GM18867 (cell line): ENCODE measurements around the gene ADCY7.

Experiments
- ATAC-seq: cut with Tn5 transposase; IDR thresholded peaks from one replicate; pipeline ENCODE4 v1.9.1; 2021; ENCODE audit warnings: mild to moderate bottlenecking, moderate library complexity; ENCODE audit not compliant: unreplicated experiment

The ADCY7 gene

DNA sequence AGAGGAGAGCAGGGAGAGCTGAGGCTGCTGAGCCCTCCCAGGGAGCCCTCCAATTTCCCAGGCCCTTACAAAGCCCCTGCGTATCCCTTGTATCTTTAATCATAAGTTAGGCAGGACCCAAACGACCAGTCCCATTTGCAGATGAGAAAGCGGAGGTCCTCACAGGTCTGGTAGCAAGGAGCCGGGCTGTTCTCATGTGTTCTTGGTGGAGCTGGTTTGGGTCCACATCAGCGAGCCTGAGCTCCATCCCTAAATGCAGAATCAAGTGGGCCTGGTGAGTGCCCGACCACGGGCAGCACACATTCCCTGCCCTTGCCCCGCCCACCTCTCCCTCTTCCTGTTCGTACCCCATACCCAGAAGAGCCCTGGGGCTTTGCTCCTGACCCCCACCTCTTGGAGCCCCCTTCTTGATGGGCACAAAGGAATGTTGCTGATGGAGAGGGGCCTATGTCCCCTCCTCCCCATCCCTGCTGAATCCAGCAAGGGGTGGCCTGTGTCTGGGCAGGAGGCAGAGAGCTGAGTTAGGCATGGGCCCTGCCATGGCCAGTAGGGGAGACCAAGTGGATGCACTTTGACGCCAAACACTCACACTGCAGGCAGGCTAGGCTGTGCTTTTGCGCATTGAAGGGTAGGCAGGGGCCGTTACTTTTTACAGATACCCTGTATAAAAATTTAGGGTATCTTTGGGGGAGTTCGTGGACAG lies 18.3 kb upstream of the ADCY7 start:
- no peak for ATAC-seq

DNA sequence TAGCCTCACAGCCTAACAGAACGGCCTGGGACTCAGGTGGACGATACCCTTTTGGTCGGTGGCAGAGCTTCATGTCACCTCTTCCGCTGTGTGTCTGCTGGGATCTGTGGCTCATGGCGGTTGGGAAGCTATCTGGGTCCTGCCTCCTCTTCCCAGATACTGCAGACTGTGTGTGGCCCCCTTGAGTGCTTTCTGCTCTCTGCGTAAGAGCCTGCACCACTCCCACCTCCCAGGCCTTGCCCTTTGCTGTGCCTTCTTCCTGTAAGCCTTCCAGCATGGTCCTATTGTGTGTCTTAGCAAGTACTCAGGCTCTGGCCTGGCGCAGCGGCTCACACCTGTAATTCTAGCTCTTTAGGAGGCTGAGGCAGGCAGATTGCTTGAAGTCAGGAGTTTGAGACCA lies 17.5 kb upstream of the ADCY7 start:
- ATAC-seq = no peak

DNA sequence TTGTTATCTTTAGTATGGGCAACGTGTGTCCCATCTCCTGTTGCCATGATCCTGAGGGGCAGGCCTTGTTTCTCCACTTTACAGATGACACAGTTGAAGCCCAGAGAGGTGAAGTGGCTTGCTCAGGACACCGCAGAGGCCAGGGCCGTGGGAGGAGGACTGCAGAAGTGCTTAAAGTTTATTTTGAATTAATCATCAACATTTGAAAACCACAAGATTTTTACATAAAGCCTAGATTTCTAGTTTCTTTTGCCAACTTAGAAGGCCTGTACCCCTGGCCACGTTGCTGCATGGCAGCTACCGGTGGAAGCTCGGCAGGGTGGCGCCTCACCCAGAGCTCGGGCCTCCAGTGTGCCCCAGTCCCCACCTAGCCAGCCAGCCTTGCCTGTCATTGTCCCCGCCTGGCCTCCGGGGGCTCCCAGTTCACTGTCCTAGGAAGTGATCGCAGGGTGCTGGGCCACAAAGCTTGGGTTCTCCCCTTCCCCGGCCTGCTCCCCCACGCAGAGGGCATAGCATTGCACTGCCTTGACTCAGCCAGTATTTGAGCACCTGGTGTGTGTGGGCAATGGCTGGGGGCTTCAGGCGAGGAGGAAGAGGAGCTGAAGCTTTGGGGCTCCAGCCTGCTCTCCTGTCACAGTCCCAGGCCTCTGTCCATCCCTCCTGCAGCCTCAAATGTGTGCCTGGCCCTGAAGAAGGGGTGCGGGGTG lies 14.8 kb upstream of the ADCY7 start:
- no peak for ATAC-seq

DNA sequence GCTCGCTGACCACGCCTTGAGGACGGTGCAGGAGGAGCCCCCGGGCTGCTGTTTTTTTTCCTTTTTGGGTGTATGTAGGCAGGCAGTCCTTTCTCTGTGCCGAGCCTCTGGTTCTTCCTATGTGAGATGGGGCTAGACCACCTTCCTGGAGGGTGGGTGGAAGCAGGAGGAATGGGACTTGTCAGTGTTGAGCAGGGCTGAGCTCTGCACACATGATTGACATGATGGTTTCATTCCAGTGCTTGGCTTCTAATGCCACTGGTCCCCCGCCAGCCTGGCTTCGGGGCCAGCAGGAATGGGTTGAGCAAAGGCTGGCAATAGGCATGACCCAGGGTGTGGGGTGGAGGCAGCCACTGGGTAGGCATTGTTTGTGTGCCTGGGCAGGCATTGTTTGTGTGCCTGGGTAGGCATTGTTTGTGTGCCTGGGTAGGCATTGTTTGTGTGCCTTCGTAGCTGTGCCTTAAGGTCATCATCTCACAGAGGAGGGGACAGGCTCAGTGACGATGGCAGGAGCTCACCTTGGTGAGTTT lies 14.2 kb upstream of the ADCY7 start:
- no peak for ATAC-seq

DNA sequence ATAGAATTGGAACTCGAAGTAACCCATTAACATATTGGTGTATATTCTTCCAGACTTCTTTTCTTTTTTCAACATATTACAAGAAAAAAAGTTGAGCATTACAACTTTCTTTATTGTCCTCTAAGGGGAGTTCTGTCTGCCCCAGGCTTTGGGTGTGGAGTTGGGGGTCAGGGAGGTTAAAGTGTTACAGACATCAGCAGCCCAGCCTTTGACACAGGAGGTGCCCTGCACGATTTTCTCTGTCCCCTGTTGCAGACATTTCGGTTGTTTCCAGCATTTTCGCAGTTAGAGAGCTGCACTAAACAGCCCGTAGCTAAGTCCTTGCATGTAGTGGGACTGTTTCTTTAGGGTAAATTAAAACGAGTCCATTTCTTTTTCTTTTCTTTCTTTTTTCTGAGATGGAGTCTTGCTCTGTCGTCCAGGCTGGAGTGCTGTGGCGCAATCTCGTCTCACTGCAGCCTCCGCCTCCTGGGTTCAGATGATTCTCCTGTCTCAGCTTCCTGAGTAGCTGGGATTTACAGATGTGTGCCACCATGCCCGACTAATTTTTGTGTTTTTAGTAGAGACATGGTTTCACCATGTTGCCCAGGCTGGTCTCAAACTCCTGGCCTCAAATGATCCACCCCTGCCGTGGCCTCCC lies 13.4 kb upstream of the ADCY7 start:
- ATAC-seq = no peak

DNA sequence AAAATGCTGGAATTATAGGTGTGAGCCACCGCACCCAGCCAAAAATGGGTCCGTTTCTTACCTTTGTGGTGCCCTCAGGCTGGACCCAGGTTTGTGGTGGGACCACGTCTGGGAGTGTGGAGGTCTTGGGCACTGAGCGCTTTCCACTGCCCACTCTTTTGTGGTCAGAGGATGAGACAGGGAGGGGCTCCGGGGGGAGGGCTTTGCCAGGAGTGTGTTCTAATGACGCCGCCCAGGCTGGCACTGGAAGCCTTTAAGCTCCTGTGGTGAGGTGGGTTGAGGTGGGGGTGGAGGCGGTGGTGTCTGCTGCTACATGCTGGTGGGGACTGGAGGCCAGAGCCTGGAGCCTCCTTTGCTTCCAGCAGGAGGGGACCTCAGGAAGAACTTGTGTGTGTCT lies 12.8 kb upstream of the ADCY7 start:
- ATAC-seq = no peak

DNA sequence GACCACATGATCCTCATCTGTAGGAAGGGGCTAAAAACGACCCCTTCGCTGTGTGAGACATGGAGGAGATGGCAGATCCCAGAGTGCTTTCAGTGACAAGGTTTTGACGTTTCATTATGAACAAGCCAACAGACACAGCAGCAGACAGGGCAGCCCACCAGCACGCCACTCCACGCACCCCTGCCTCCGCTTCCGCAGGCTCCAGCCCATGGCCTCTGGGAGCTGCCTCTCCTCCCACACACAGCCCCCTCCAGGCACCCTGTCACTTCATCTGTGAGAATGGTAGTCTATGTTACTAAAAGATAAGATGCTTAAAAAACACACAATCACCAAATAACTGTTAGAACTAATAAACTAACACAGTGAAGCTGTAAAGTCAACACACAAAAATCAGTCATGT lies 12.3 kb upstream of the ADCY7 start:
- ATAC-seq = no peak

DNA sequence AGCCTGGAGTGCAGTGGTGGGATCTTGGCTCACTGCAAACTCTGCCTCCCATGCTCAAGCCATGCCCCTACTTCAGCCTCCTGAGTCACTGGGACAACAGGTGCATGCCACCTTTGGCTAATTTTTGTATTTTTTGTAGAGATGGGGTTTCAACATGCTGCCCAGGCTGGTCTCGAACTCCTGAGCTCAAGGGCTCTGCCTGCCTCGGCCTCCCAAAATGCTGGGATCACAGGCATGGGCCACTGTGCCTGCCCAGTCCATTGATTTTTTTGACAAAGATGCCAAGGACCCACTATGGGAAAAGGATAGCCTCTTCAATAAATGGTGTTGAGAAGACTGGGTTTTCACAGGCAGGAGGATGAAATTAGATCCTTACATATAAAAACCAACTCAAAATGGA lies 10.8 kb upstream of the ADCY7 start:
- ATAC-seq = no peak

DNA sequence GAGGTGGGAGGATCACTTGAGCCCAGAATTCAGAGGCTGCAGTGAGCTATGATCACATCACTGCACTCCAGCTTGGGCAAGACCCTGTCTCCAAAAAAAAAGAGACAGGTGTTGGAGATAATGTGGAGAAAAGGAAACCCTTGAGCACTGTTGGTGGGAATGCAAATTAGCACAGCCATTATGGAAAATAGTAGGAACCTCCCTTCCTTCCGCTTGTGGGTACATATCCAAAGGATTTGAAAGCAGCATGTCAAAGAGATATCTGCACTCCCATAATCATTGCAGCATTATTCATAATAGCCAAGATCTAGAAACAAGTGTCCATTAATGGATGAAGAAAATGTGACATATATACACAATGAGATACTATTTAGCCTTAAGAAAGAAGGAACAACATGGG lies 9.7 kb upstream of the ADCY7 start:
- ATAC-seq = no peak

DNA sequence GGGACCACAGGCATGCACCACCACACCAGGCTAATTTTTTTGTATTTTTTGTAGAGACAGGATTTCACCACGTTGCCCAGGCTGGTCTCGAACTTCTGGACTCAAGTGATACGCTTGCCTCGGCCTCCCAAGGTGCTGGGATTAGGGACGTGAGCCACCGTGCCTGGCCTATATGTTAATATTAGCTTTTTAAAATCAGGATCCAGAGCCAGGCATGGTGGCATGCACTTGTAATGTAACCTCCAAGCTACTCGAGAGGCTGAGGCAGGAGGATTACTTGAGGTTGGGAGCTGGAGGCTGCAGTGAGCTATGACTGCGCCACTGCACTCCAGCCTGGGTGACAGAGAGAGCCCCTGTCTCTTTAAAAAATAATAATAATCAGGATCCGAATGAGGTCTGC lies 8.5 kb upstream of the ADCY7 start:
- no peak for ATAC-seq

DNA sequence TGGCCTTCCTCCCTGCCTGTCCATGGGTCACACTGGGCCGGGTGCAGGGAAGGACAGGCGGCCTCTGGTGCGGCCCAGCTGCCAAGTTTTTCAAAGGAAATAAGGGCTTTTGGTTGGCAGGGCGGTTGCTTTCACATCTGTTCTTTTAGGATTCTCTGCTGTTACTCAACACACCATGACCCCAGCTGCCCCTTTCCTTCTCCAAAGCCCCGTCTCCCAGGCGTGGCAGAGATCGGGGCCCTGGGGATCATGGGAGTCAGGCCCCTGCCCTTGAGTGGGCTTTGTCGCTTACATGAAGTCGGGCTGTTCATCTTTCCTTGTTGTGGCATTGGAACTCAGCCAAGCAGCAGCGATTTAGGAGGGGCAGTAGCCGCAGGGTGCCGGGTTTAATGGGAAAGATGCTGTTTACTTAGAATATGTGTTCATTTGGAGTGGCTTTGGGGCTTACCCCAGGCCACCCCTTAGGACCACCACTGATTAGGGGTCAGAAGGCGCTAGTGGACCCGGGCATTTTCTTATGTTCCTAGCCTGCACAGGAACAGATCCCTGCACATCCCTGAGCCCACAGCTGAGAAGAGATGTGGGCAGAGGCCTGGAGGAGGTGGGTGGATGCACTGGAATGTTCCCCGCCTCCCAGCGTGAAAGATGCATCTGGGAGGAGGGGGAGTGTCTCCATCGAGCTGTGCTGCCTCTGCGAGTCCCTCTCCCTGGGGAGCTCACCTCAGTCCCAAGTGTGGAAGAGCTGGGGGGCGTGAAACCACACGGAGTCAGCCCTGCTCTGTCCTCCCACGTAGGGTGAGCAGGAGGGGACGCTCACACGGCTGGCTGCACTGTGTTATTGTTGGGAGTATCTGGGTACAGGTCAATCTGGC lies 6.8 kb upstream of the ADCY7 start:
- ATAC-seq = no peak

DNA sequence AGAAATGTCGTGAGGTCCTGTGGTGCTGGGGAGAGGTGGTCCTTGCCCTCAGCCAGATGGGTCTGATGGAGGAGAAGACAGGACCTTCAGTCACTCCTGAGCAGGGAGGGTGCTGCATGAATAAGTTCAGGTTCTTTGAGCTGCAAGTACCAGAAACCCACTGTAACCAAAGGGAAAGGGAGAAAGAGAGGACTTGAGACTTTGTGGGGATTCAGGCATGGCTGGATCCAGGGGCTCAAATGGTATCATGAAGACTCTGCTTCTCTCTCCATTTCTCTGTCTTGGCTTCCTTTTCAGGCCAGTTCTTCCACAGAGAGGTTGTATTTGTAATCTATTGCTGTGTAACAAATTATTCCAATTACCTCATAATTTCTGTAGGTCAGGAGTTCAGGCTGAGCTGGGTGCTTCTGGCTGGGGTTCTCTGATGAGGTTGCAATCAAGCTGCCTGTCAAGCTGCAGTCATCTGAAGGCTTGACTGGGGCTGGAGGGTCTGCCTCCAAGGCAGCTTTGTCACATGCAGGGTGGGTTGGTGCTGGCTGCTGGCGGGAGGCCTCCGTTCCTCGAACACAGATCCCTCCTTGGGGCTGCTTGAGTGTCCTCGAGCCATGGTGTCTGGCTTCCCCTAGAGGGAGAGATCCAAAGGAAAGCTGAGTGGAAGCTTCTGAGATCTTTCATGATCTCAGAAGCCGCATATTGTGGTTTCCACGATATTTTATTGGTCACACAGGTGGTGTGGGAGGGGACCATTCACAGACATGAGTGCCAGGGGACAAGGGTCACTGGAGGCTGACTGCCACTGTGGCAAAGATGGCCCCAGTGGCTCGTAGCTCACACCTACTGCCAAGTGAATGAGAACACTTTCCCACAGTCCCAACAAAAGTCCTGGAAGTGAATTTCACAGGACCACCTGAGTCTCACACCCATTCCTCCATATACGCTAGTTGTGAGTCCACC lies 5.9 kb upstream of the ADCY7 start:
- no peak for ATAC-seq

DNA sequence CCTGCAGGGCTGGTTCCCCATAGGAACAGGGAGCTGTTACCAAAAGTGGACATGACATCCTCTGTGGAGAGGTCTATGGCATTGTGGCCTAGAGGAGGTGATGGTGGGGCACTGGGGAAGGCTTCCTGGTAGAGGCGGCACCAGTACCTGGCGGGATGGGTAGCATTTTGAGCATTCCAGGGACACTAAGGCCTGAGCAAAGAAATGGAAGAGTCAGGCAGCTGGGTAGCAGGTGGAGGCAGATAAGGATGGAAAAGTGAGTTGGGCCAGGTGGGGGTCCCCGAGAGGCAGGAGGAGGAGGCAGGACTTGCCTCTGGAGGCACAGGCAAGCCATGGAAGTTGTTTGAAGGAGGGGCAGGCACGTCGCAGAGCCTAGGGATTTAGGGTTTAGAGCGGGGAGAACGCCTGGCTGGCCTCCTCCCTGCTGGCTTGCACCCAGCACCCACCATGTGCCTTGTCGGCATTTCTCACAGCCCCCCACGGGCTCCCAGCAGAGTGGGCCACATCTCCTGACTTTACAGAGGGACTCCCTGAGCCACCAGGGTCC lies 5.1 kb upstream of the ADCY7 start:
- no peak for ATAC-seq

DNA sequence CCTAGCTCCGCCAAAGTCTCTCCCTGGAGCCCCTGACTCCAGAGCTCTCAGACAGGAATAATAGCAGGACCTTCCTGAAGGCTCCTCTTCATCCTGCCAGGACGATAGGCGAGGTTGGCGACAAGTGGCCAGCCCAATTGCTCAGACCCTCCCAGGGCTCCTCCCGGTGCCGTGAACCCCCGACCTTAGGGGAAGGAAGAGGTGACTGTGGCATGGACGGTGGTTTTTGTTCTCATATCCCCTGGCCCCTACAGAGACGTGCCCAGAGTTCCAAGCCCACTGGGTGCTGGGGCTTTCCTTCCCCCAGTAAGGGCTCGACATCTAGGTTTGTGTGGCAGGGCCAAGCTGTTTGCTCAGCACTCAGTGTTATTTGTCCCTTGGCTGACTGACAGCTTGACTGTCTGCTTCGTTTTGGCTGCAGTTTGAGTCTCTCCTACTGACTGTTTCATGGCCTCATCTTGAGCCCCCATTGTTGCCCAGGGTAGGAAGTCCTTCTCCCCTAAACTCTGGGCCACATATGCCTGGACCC lies 4.6 kb upstream of the ADCY7 start:
- no peak for ATAC-seq

DNA sequence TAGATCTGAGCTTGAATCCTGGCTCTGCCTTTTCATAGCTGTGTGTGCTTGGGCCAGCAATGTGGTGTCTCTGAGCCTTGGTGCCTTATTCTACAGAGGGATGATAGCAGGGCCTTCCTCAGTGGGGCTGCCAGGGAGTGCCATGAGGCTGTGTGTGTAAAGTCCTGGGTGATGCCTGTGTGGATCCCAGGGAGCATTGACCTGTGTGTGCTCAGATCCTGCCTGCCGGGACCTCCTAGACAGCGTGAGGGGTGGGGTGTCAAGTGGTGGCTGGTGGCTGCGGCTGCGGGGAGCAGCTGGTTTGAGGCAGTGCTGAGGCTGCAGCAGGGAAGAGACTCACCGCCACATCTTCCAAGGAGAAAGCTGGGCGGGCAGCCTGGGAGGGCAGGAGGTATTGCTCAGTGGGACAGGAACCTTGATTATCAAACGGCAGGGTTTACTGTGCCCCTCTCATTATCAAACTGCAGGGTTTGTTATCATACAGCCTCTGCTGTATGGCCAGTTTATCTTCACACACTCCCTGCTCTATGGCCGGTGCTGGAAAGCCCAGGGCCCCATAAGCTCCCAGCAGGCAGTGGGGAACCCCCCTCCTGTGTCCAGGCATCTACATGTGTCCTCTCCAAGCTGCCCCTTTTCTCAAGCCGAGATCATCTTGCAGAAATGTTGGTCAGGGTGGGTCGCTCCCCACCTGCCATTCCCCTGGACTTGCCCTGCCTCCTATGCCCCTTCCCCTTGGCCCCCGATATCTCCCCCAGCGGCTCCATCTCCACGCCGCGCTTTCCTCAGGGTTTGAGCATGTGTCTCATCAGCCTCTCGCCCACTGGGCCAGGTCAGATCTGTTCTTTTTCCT lies 3.1 kb upstream of the ADCY7 start:
- ATAC-seq = no peak

DNA sequence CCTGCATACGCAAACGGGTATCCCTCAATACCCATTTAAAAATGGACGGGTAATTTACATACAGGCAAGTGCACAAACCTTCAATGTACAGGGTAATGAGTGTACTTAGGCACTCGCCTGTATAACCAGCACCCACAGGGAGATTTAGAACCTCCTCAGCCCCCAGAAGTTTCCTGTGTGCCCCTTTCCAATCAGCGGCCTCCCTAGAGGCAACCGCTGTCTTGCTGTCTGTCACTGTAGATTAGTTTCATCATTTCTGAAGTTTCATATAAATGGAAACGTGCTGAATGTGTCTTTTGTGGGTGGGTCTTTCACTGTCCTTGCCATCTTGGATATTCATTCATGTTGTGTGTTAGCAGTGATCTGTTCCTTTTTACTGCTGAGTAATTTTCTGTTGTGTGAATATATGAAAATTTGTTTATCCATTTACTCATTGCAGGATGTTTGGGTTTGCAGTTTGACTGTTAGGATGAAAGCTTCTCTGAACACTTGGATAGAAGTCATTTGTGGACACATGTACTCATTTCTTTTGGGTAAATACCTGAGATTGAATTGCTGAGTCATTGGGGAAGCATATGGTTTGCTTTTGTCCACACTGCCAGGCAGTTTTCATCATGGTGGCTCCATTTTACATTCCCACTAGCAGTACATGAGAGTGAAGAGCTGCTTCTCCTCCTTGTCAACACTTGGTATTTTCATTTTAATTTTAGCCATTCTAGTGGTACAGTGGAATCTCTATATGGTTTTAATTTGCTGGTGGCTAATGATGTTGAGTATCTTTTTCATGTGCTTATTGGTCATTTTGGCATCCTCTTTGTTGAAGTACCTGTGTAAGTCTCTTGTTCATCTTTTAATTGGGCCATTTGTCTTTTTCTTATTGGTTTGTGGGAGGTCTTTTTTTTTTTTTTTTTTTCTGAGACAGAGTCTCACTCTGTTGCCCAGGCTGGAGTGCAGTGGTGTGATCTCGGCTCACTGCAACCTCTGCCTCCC lies 2.1 kb upstream of the ADCY7 start:
- no peak for ATAC-seq

DNA sequence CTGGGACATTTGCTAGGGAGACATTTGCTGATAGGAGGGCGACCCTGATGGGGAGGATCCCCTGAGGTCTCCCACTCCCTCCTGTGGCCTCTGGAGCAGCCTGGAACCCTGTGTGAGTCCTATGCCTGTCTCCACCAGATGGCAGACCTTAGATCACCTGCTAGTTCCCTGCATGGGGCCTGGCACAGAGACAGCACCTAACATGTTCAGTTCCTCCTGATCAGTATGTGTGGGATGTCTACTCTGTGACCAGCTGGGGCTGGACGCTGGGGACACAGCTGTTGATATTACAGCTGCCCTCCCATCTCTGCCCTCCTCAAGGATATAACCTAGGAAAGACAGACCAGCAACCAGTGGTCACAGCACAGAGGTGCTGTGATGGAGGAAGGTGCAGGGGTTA lies 1.1 kb upstream of the ADCY7 start:
- ATAC-seq = peak; percentile 37
